HL-60 (cell line): ENCODE data around the gene SLC25A21.

Experiments used
- DNase-seq, 2 experiments: peaks; one replicate each; pipeline ENCODE4 v3.0.0-alpha.2; 2010 to 2020; ENCODE audit warnings: low read depth in 1 of 2, low spot score in 1 of 2
- H3K27ac ChIP-seq: fragments of 250-450 bp; sonication (Bioruptor Pico); replicated peaks from 2 replicates; pipeline ENCODE4 v1.5.1; 2020; ENCODE audit warnings: mild to moderate bottlenecking, moderate library complexity
- H3K27me3 ChIP-seq: fragments of 250-450 bp; sonication (Bioruptor Pico); 2 replicates; pipeline ENCODE4 v1.5.1; 2021; ENCODE audit warnings: mild to moderate bottlenecking, moderate library complexity; ENCODE audit not compliant: insufficient read depth, poor library complexity, severe bottlenecking
- H3K4me3 ChIP-seq: replicated peaks from 2 replicates; pipeline ENCODE4 v1.5.1; 2011; ENCODE audit warnings: mild to moderate bottlenecking, control low read depth, low read length; ENCODE audit not compliant: insufficient read depth
- CTCF ChIP-seq: IDR thresholded peaks from one replicate; pipeline ENCODE4 v1.5.1; 2011; ENCODE audit warnings: low read length, control low read depth, inconsistent platforms; ENCODE audit not compliant: insufficient read depth
- GABPA ChIP-seq: IDR thresholded peaks from 2 replicates; pipeline ENCODE4 v1.6.1; 2012; ENCODE audit warnings: low read depth
- POLR2AphosphoS5 ChIP-seq: IDR thresholded peaks from 2 replicates; pipeline ENCODE4 v1.6.1; 2012; ENCODE audit warnings: low read depth
- REST ChIP-seq: IDR thresholded peaks from 2 replicates; pipeline ENCODE4 v1.6.1; 2012; ENCODE audit warnings: low read depth; ENCODE audit not compliant: insufficient replicate concordance
- SPI1 ChIP-seq: IDR thresholded peaks from 2 replicates; pipeline ENCODE4 v1.6.1; 2012; ENCODE audit warnings: low read depth, mild to moderate bottlenecking, borderline replicate concordance

The SLC25A21 gene

DNA sequence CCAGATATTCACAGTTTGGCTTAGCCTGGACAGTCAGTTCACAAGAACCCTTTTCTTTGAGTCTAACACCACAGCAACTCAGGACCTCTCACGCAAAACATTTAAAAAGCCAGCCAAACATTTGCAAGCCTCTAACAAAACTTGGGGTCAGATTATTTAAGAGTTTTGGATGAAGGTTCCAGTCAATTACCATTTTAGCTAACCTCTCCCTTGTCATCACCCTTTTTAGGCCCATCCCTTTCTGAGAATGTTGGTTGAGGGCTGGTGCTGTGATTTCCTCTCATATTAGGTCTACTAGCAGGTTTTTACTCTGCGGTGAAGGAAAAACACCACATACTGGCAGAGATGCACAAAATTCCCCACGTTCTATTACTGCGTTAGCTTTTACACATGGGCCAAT lies 490.1 kb downstream of the SLC25A21 start:
- no peak overlapping the region for H3K4me3 ChIP-seq
- H3K27me3 ChIP-seq = peaks cover 5% of the 10 kb centered on the region
- DNase-seq = no peak
- no peak overlapping the region for H3K27ac ChIP-seq
- TF ChIP-seq CTCF (no peak), SPI1 (no peak), GABPA (no peak), REST (no peak), POLR2AphosphoS5 (no peak)

- Histone ChIP-seq H3K27ac (no peak overlapping the region), H3K27me3 (peaks cover 9% of the 10 kb centered on the region), H3K4me3 (no peak overlapping the region)
- TF ChIP-seq POLR2AphosphoS5 (no peak), REST (no peak), SPI1 (no peak), CTCF (no peak), GABPA (no peak)
- no peak for DNase-seq
Observed at GRCh38 chr14:36676236-36676635, 496.2 kb downstream of the SLC25A21 start.

GRCh38 chr14:36675581-36675980 lies 496.8 kb downstream of the SLC25A21 start:
- H3K4me3 ChIP-seq = no peak overlapping the region

More at GRCh38 chr14:36675581-36675980, 496.8 kb downstream of the SLC25A21 start:
- no peak overlapping the region for H3K27ac ChIP-seq
- no peak for DNase-seq
- H3K27me3 ChIP-seq = peaks cover 9% of the 10 kb centered on the region
- TF ChIP-seq GABPA (no peak), REST (no peak), SPI1 (no peak)
